Parathyroid adenoma (tissue), 2 donors: ENCODE results near the gene LRRC26.

Source experiments
- H2AFZ ChIP-seq: fragments of 300-600 bp; sonication (generic); one replicate; pipeline ENCODE4 v1.7.0; 2017; ENCODE audit warnings: antibody characterized with exemption, mild to moderate bottlenecking
- H3K27ac ChIP-seq: fragments of 300-600 bp; sonication (generic); one replicate; pipeline ENCODE4 v1.7.0; 2017
- H3K27me3 ChIP-seq: fragments of 300-600 bp; sonication (generic); one replicate; pipeline ENCODE4 v1.7.0; 2017; ENCODE audit warnings: low read length; ENCODE audit not compliant: control insufficient read depth, insufficient read depth
- H3K36me3 ChIP-seq: fragments of 300-600 bp; sonication (generic); one replicate; pipeline ENCODE4 v1.7.0; 2017; ENCODE audit warnings: low read length; ENCODE audit not compliant: control insufficient read depth, insufficient read depth
- H3K4me1 ChIP-seq: fragments of 300-600 bp; sonication (generic); one replicate; pipeline ENCODE4 v1.7.0; 2017; ENCODE audit warnings: control low read depth
- H3K4me2 ChIP-seq: fragments of 300-600 bp; sonication (generic); one replicate; pipeline ENCODE4 v1.7.0; 2017; ENCODE audit warnings: low read length
- H3K4me3 ChIP-seq: fragments of 300-600 bp; sonication (generic); one replicate; pipeline ENCODE4 v1.7.0; 2017; ENCODE audit warnings: low read depth, low read length
- H3K79me2 ChIP-seq: fragments of 300-600 bp; sonication (generic); one replicate; pipeline ENCODE4 v1.7.0; 2017; ENCODE audit warnings: control low read depth
- H3K9ac ChIP-seq: fragments of 300-600 bp; sonication (generic); one replicate; pipeline ENCODE4 v1.7.0; 2017; ENCODE audit warnings: mild to moderate bottlenecking
- H3K9me3 ChIP-seq: fragments of 300-600 bp; sonication (generic); one replicate; pipeline ENCODE4 v1.7.0; 2017; ENCODE audit warnings: low read length; ENCODE audit not compliant: control insufficient read depth
- CTCF ChIP-seq: fragments of 300-600 bp; sonication (generic); IDR thresholded peaks from one replicate; pipeline ENCODE4 v1.7.0; 2017; ENCODE audit warnings: antibody characterized with exemption, mild to moderate bottlenecking
- donor health status: primary hyperparathyroidism.

LRRC26 gene

DNA sequence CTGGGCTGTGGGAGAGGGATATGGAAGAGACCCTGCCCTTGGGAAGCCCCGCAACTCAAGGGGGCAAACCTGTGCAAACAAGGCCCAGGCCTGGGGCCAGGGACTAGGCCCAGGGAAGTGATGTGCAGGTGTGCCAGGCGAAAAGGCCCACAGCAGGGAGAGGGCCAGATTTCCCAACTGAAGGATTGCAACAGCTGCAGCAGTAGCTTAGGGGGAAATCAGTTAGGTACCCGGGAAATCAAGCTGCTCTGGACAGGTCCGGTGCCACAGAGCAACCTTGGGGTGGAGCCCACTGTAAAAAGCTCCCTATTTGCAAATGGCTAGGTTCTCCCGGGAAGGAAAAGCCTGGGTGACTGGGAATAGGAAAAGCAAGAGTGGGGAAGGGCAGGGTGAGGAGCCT is 20.5 kb downstream of the LRRC26 start:
- H3K4me1 ChIP-seq: no peaks in the 10 kb centered on the region
- H3K36me3 ChIP-seq: no peaks in the 10 kb centered on the region
- no peaks in the 10 kb centered on the region for H3K79me2 ChIP-seq
- H2AFZ ChIP-seq: no peak overlapping the region
- no peak overlapping the region for H3K9ac ChIP-seq
- no peak overlapping the region for H3K4me3 ChIP-seq
- H3K27ac ChIP-seq: no peak overlapping the region
- TF ChIP-seq CTCF: no peak
- H3K4me2 ChIP-seq: no peak overlapping the region
- no peaks in the 10 kb centered on the region for H3K9me3 ChIP-seq
- no peaks in the 10 kb centered on the region for H3K27me3 ChIP-seq

DNA sequence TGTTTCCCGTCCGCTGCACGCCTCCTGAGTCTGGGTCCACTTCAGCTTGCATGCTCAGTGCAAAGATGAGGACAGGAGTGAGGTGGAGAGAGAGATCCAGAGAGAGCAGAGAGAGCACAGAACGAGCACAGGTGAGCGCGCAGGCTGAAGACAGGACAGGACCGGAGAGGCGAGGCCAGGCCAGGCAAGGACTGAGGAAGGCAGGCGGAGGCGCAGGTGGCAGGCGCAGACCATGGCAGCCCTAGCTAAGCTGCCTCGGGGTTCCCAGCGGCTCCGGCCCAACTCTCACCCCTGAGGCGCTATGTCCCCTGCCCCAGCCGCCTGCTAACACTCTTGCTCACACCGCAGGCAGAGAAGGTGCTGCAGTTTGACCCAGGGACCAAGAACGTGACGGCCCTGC is 21.2 kb downstream of the LRRC26 start:
- Histone ChIP-seq H3K79me2 (no peaks in the 10 kb centered on the region), H2AFZ (no peak overlapping the region), H3K4me2 (no peak overlapping the region), H3K4me3 (no peak overlapping the region), H3K4me1 (no peaks in the 10 kb centered on the region), H3K9me3 (no peaks in the 10 kb centered on the region), H3K36me3 (no peaks in the 10 kb centered on the region), H3K27ac (no peak overlapping the region), H3K27me3 (no peaks in the 10 kb centered on the region), H3K9ac (no peak overlapping the region)
- TF ChIP-seq CTCF: no peak

- Histone ChIP-seq H3K4me3 (no peak overlapping the region), H3K9me3 (no peaks in the 10 kb centered on the region), H3K79me2 (no peaks in the 10 kb centered on the region), H3K9ac (no peak overlapping the region), H3K4me2 (no peak overlapping the region), H3K4me1 (no peaks in the 10 kb centered on the region), H3K36me3 (no peaks in the 10 kb centered on the region), H3K27me3 (no peaks in the 10 kb centered on the region), H2AFZ (no peak overlapping the region), H3K27ac (no peak overlapping the region)
- no peak for TF ChIP-seq CTCF
Measured at GRCh38 chr9:137148242-137148641, 21.6 kb downstream of the LRRC26 start.

DNA sequence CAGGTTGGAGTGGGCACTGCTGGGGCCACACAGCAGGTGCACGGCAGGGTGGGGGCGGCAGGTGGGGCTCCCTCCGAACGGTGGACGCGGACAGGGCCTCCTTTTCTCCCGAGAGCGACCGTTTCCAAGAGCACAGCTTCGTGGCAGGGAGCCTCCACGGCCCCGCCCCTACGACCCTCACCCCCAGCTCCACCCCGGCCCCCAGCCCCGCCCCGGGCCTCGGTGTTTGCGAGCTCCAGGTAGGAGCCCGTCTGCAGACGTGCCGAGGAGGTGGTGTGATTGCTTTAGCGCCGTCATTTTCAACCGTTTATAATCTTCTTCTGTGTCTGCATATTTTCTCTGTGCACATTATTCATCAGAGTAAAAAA is 22.1 kb downstream of the LRRC26 start:
- Histone ChIP-seq H2AFZ (no peak overlapping the region), H3K4me3 (no peak overlapping the region), H3K36me3 (no peaks in the 10 kb centered on the region), H3K4me2 (no peak overlapping the region), H3K27me3 (no peaks in the 10 kb centered on the region), H3K4me1 (no peaks in the 10 kb centered on the region), H3K9ac (no peak overlapping the region), H3K79me2 (no peaks in the 10 kb centered on the region), H3K9me3 (no peaks in the 10 kb centered on the region), H3K27ac (no peak overlapping the region)
- TF ChIP-seq CTCF: no peak

GRCh38 chr9:137147091-137147792 is 22.6 kb downstream of the LRRC26 start:
- no peak for TF ChIP-seq CTCF
- Histone ChIP-seq H3K79me2 (no peaks in the 10 kb centered on the region), H3K4me3 (no peak overlapping the region), H3K36me3 (no peaks in the 10 kb centered on the region), H3K9ac (no peak overlapping the region), H3K4me1 (no peaks in the 10 kb centered on the region), H3K9me3 (no peaks in the 10 kb centered on the region), H3K27me3 (peaks cover 2% of the 10 kb centered on the region), H3K4me2 (no peak overlapping the region), H3K27ac (no peak overlapping the region), H2AFZ (no peak overlapping the region)
